ENCODE results near the gene U2SURP.

- TF ChIP-seq, protein P1, sequence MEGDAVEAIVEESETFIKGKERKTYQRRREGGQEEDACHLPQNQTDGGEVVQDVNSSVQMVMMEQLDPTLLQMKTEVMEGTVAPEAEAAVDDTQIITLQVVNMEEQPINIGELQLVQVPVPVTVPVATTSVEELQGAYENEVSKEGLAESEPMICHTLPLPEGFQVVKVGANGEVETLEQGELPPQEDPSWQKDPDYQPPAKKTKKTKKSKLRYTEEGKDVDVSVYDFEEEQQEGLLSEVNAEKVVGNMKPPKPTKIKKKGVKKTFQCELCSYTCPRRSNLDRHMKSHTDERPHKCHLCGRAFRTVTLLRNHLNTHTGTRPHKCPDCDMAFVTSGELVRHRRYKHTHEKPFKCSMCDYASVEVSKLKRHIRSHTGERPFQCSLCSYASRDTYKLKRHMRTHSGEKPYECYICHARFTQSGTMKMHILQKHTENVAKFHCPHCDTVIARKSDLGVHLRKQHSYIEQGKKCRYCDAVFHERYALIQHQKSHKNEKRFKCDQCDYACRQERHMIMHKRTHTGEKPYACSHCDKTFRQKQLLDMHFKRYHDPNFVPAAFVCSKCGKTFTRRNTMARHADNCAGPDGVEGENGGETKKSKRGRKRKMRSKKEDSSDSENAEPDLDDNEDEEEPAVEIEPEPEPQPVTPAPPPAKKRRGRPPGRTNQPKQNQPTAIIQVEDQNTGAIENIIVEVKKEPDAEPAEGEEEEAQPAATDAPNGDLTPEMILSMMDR (IDR thresholded peaks at IDR 0.05), result no peak
- no peak for TF ChIP-seq POLR2A (IDR thresholded peaks at IDR 0.05)
Measured at GRCh38 chr3:143054011-143054410, 52.6 kb downstream of the U2SURP start.

All from Peyer's patch (tissue), 4 donors.